Nephron progenitor cell (in vitro differentiated cells): ENCODE results near the gene FAM13A.

Experiments
- DNase-seq: peaks from one replicate; pipeline ENCODE4 v3.0.0; 2021
- H3K27ac Mint-ChIP-seq: 2 replicates; pipeline ENCODE4 v1.8.0; 2021; ENCODE audit warnings: mild to moderate bottlenecking, moderate library complexity, mixed read lengths
- H3K27me3 Mint-ChIP-seq: 2 replicates; pipeline ENCODE4 v1.8.0; 2021; ENCODE audit warnings: mild to moderate bottlenecking, low read depth, mixed read lengths; ENCODE audit not compliant: poor library complexity
- H3K36me3 Mint-ChIP-seq: 2 replicates; pipeline ENCODE4 v1.8.0; 2021; ENCODE audit warnings: low read depth, mixed read lengths
- H3K4me1 Mint-ChIP-seq: 2 replicates; pipeline ENCODE4 v1.8.0; 2021; ENCODE audit warnings: mixed read lengths
- H3K4me3 Mint-ChIP-seq: 2 replicates; pipeline ENCODE4 v1.8.0; 2021; ENCODE audit warnings: mild to moderate bottlenecking, moderate library complexity, mixed read lengths
- H3K9me3 Mint-ChIP-seq: 2 replicates; pipeline ENCODE4 v1.8.0; 2021; ENCODE audit warnings: mild to moderate bottlenecking, moderate library complexity, mixed read lengths
- CTCF ChIP-seq: fragments of 200-600 bp; sonication (generic); IDR thresholded peaks from 2 replicates; pipeline ENCODE4 v1.5.0; 2021; ENCODE audit warnings: antibody characterized with exemption

The FAM13A gene

GRCh38 chr4:88693792-88694191, 363.2 kb downstream of the FAM13A start:
- Mint-ChIP-seq H3K27me3 (peaks cover 4% of the 10 kb centered on the region), H3K9me3 (no peaks in the 10 kb centered on the region), H3K4me1 (peaks cover 11% of the 10 kb centered on the region), H3K27ac (no peak overlapping the region), H3K36me3 (peaks cover 5% of the 10 kb centered on the region), H3K4me3 (no peak overlapping the region)
- no peak for DNase-seq
- no peak for TF ChIP-seq CTCF

GRCh38 chr4:88690355-88690754, 366.6 kb downstream of the FAM13A start:
- Mint-ChIP-seq H3K27me3 (no peaks in the 10 kb centered on the region), H3K4me1 (no peaks in the 10 kb centered on the region), H3K4me3 (no peak overlapping the region), H3K9me3 (no peaks in the 10 kb centered on the region), H3K27ac (no peak overlapping the region), H3K36me3 (no peaks in the 10 kb centered on the region)
- DNase-seq = no peak
- TF ChIP-seq CTCF = no peak

GRCh38 chr4:88681209-88681608, 375.8 kb downstream of the FAM13A start:
- H3K9me3 Mint-ChIP-seq = peaks cover 16% of the 10 kb centered on the region
- no peak for DNase-seq
- no peaks in the 10 kb centered on the region for H3K27me3 Mint-ChIP-seq
- no peak overlapping the region for H3K4me3 Mint-ChIP-seq
- no peak for TF ChIP-seq CTCF
- H3K36me3 Mint-ChIP-seq = peaks cover 10% of the 10 kb centered on the region
- H3K27ac Mint-ChIP-seq = no peak overlapping the region
- H3K4me1 Mint-ChIP-seq = no peaks in the 10 kb centered on the region
